ENCODE results near the gene OSBPL9. TPM values are rescaled to one million over a fixed set of nuclear protein-coding genes. Genes with fewer than 3 reads are reported as not detected.
A peak's percentile ranks its signal among the peaks of the same experiment; 100 is the strongest.

Gene OSBPL9
- total and polyA plus RNA-seq, 2 experiments from 2014 or later: 82.7 to 102 TPM

GRCh38 chr1:51733793-51734522 lies 117.1 kb downstream of the OSBPL9 start:
- no peak overlapping the region for H3K4me3 Mint-ChIP-seq
- ATAC-seq (no peak), DNase-seq (ENCODE audit: low spot score) (peak; percentile 44)
- H3K27ac Mint-ChIP-seq: no peak overlapping the region
- peak overlapping the region; percentile 3 for H3K4me2 ChIP-seq
- peaks cover 6% of the 10 kb centered on the region for H4K20me1 ChIP-seq (replicated peaks; ENCODE audit: insufficient read depth)
- peaks cover 41% of the 10 kb centered on the region for H3K4me1 Mint-ChIP-seq
- H3K36me3 Mint-ChIP-seq (ENCODE audit: low read depth): no peaks in the 10 kb centered on the region
- no peaks in the 10 kb centered on the region for H3F3A ChIP-seq (replicated peaks; ENCODE audit: low read depth)
- peaks cover 91% of the 10 kb centered on the region for H3K79me2 ChIP-seq (replicated peaks; ENCODE audit: insufficient read depth)
- H3K9me3 Mint-ChIP-seq: no peaks in the 10 kb centered on the region
- H3K4me1 ChIP-seq (ENCODE audit: insufficient read depth): peaks cover 40% of the 10 kb centered on the region
- no peaks in the 10 kb centered on the region for H3K36me3 ChIP-seq (ENCODE audit: insufficient read depth)
- peak overlapping the region; percentile 82 for H3K27ac ChIP-seq (ENCODE audit: low read depth)
- H3K27me3 Mint-ChIP-seq (ENCODE audit: insufficient read depth, low read depth, poor library complexity): peaks cover 6% of the 10 kb centered on the region
- H2AFZ ChIP-seq: no peak overlapping the region
- no peak overlapping the region; the same call in 1 of the 2 replicates for H3K4me3 ChIP-seq
- no peak for TF ChIP-seq STAT1 (IDR thresholded peaks at IDR 0.05; ENCODE audit: unreplicated experiment)
- TF ChIP-seq JUNB (IDR thresholded peaks at IDR 0.05; ENCODE audit: unreplicated experiment): no peak
- TF ChIP-seq EZH2phosphoT487 (IDR thresholded peaks at IDR 0.05; ENCODE audit: unreplicated experiment): no peak
- no peak for TF ChIP-seq NANOG (IDR thresholded peaks at IDR 0.05; ENCODE audit: borderline replicate concordance)
- TF ChIP-seq EZH2 (IDR thresholded peaks at IDR 0.05; ENCODE audit: low read depth, unreplicated experiment): no peak
- no peak for TF ChIP-seq ETS1 (IDR thresholded peaks at IDR 0.05)
- no peaks in the 10 kb centered on the region for H3K9me2 ChIP-seq (ENCODE audit: insufficient read depth)
- H3K27me3 ChIP-seq (ENCODE audit: insufficient read depth): no peaks in the 10 kb centered on the region

DNA sequence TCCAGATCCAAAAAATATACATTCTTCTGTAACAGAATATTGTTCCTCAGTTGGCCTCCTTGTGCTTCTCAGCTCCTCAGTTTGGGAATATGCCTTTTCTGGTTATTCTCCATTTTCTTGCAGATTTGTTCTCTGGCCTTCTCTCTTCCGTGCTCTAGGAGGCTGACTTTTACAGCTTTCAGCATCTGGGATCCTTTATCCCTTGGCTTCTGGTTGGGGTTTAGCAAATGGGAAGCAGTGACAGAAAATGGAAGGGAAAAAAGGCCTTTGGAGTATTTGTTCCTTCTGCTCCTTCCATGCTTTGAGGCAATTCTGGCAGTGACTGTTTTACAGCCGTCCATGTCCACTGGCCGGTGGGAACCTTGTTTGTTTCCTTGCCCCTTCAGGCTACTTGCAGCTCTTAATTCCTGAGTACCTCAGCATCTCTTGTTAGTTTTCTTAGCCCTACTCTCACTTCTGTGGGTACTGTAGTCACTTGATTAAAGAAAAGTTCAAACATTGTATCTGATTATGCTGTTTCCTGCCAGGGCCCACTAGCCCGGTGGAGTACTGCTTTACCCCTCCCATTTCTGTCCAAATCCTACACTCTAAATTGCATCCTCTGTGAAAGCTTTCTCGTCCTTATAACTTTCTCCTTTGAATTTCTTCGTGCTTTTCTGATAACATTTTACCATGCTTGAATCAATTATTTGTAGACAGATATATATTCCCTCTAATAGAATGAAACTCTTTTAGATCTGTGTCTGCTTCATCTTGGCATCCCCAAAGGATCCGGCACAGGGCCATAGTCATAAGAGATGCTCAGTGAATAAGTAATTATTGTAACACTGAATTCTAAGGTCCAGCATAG lies 118.2 kb downstream of the OSBPL9 start:
- H3K79me2 ChIP-seq (replicated peaks; ENCODE audit: insufficient read depth): peaks cover 98% of the 10 kb centered on the region
- Mint-ChIP-seq H3K36me3 (ENCODE audit: low read depth) (no peaks in the 10 kb centered on the region), H3K4me3 (no peak overlapping the region), H3K27me3 (ENCODE audit: insufficient read depth, low read depth, poor library complexity) (peaks cover 4% of the 10 kb centered on the region), H3K4me1 (peaks cover 41% of the 10 kb centered on the region), H3K27ac (peak overlapping the region; percentile 53), H3K9me3 (no peaks in the 10 kb centered on the region)
- no peaks in the 10 kb centered on the region for H3K27me3 ChIP-seq (ENCODE audit: insufficient read depth)
- ATAC-seq (peak; percentile 19; the same call in 1 of the 3 replicates), DNase-seq (ENCODE audit: low spot score) (no peak)
- H3K36me3 ChIP-seq (ENCODE audit: insufficient read depth): no peaks in the 10 kb centered on the region
- H3K9me2 ChIP-seq (ENCODE audit: insufficient read depth): no peaks in the 10 kb centered on the region
- H3K27ac ChIP-seq (ENCODE audit: low read depth): peak overlapping the region; percentile 82
- TF ChIP-seq EZH2 (IDR thresholded peaks at IDR 0.05; ENCODE audit: low read depth, unreplicated experiment) (no peak), CREB1 (CRISPR knock-in tag; IDR thresholded peaks at IDR 0.05; ENCODE audit: low read depth) (no peak), ETS1 (IDR thresholded peaks at IDR 0.05) (no peak)
- TF ChIP-seq, protein P1, sequence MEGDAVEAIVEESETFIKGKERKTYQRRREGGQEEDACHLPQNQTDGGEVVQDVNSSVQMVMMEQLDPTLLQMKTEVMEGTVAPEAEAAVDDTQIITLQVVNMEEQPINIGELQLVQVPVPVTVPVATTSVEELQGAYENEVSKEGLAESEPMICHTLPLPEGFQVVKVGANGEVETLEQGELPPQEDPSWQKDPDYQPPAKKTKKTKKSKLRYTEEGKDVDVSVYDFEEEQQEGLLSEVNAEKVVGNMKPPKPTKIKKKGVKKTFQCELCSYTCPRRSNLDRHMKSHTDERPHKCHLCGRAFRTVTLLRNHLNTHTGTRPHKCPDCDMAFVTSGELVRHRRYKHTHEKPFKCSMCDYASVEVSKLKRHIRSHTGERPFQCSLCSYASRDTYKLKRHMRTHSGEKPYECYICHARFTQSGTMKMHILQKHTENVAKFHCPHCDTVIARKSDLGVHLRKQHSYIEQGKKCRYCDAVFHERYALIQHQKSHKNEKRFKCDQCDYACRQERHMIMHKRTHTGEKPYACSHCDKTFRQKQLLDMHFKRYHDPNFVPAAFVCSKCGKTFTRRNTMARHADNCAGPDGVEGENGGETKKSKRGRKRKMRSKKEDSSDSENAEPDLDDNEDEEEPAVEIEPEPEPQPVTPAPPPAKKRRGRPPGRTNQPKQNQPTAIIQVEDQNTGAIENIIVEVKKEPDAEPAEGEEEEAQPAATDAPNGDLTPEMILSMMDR (conservative IDR thresholded peaks at IDR 0.05; ENCODE audit: low read depth in 2 of 2): no peak
- H3F3A ChIP-seq (replicated peaks; ENCODE audit: low read depth): no peaks in the 10 kb centered on the region
- no peak overlapping the region for H2AFZ ChIP-seq
- peaks cover 6% of the 10 kb centered on the region for H4K20me1 ChIP-seq (replicated peaks; ENCODE audit: insufficient read depth)
- peaks cover 40% of the 10 kb centered on the region for H3K4me1 ChIP-seq (ENCODE audit: insufficient read depth)
- H3K4me2 ChIP-seq: peak overlapping the region; percentile 3; the same call in 1 of the 2 replicates
- no peak overlapping the region; the same call in 1 of the 2 replicates for H3K4me3 ChIP-seq
